CD14-positive monocyte (primary cell): ENCODE data around the gene MLLT10. TPM values are rescaled to one million over a fixed set of nuclear protein-coding genes. Genes with fewer than 3 reads are reported as not detected.
A peak's percentile ranks its signal among the peaks of the same experiment; 100 is the strongest.

Experiments
- DNase-seq, 3 donors: peaks; one replicate each; pipeline ENCODE4 v3.0.0-alpha.2; 2011 to 2022
- H2AFZ ChIP-seq: 2 replicates; pipeline ENCODE4 v1.6.0; 2012; ENCODE audit warnings: mild to moderate bottlenecking, low read depth, low read length, inconsistent platforms; ENCODE audit not compliant: insufficient read depth, poor library complexity, severe bottlenecking
- H3K27ac ChIP-seq, 2 donors: 1 replicate in 1 of 2; 2 replicates in 1 of 2; pipeline ENCODE4 v1.5.1; 2012 to 2013; ENCODE audit warnings: low read length in 2 of 2, control low read depth in 1 of 2, inconsistent platforms in 1 of 2, low read depth in 1 of 2, mild to moderate bottlenecking in 1 of 2
- H3K27me3 ChIP-seq, 2 donors: one replicate each; pipeline versions ENCODE4 v1.6.0 to v1.6.1; 2011 to 2013; ENCODE audit warnings: low read length in 2 of 2; ENCODE audit not compliant: control insufficient read depth in 2 of 2, insufficient read depth in 2 of 2
- H3K36me3 ChIP-seq, 2 donors: replicated peaks in 1 of 2; 1 replicate in 1 of 2; 2 replicates in 1 of 2; pipeline versions ENCODE4 v1.5.1 to v1.6.1; 2012 to 2013; ENCODE audit warnings: low read length in 2 of 2, control low read depth in 1 of 2, inconsistent platforms in 1 of 2, mild to moderate bottlenecking in 1 of 2; ENCODE audit not compliant: insufficient read depth in 2 of 2, control insufficient read depth in 1 of 2
- H3K4me1 ChIP-seq, 2 donors: 1 replicate in 1 of 2; 2 replicates in 1 of 2; pipeline versions ENCODE4 v1.5.1 to v1.6.1; 2012 to 2013; ENCODE audit warnings: low read length in 2 of 2, control low read depth in 1 of 2, inconsistent platforms in 1 of 2, mild to moderate bottlenecking in 1 of 2, moderate library complexity in 1 of 2; ENCODE audit not compliant: insufficient read depth in 2 of 2, control insufficient read depth in 1 of 2
- H3K4me2 ChIP-seq: replicated peaks from 2 replicates; pipeline ENCODE3; 2012; ENCODE audit warnings: low read length, moderate library complexity, mild to moderate bottlenecking; ENCODE audit not compliant: poor library complexity, severe bottlenecking; ENCODE audit errors: extremely low read depth
- H3K4me3 ChIP-seq, 3 experiments: fragments of 200-600 bp in 1 of 3; sonication (generic) in 1 of 3; replicated peaks in 1 of 3; 1 replicate in 2 of 3; 2 replicates in 1 of 3; pipeline ENCODE4 v1.5.1; 2011 to 2013; ENCODE audit warnings: low read length in 3 of 3, mild to moderate bottlenecking in 3 of 3, control low read depth in 2 of 3, low read depth in 2 of 3, inconsistent platforms in 1 of 3, moderate library complexity in 1 of 3
- H3K79me2 ChIP-seq: 2 replicates; pipeline ENCODE4 v1.6.0; 2012; ENCODE audit warnings: mild to moderate bottlenecking, control low read depth, inconsistent platforms, low read length, moderate library complexity; ENCODE audit not compliant: insufficient read depth
- H3K9ac ChIP-seq: 2 replicates; pipeline ENCODE4 v1.6.0; 2017; ENCODE audit warnings: low read length, mild to moderate bottlenecking; ENCODE audit not compliant: insufficient read depth, poor library complexity, severe bottlenecking
- H3K9me3 ChIP-seq, 2 donors: replicated peaks in 1 of 2; 1 replicate in 1 of 2; 2 replicates in 1 of 2; pipeline versions ENCODE4 v1.5.1 to v1.6.1; 2012 to 2013; ENCODE audit warnings: low read length in 2 of 2, control low read depth in 1 of 2; ENCODE audit not compliant: control insufficient read depth in 1 of 2, insufficient read depth in 1 of 2
- H4K20me1 ChIP-seq: 2 replicates; pipeline ENCODE4 v1.6.0; 2012; ENCODE audit warnings: mild to moderate bottlenecking, low read length, control low read depth, moderate library complexity; ENCODE audit not compliant: insufficient read depth
- H3K27ac Mint-ChIP-seq, 7 donors: one replicate each; pipeline ENCODE4 v1.8.0; 2020; ENCODE audit warnings: mild to moderate bottlenecking in 7 of 7, mixed read lengths in 7 of 7, moderate library complexity in 6 of 7, inconsistent platforms in 2 of 7
- H3K27me3 Mint-ChIP-seq, 3 donors: one replicate each; pipeline ENCODE4 v1.8.0; 2021 to 2022; ENCODE audit warnings: low read depth in 3 of 3, mild to moderate bottlenecking in 3 of 3, mixed read lengths in 3 of 3, moderate library complexity in 3 of 3, inconsistent platforms in 1 of 3
- H3K36me3 Mint-ChIP-seq, 2 donors: one replicate each; pipeline ENCODE4 v1.8.0; 2020; ENCODE audit warnings: mixed read lengths in 2 of 2, inconsistent platforms in 1 of 2, mild to moderate bottlenecking in 1 of 2
- H3K4me1 Mint-ChIP-seq: one replicate; pipeline ENCODE4 v1.8.0; 2020; ENCODE audit warnings: mild to moderate bottlenecking, mixed read lengths
- H3K4me3 Mint-ChIP-seq, 2 donors: one replicate each; pipeline ENCODE4 v1.8.0; 2020; ENCODE audit warnings: mild to moderate bottlenecking in 2 of 2, mixed read lengths in 2 of 2, moderate library complexity in 1 of 2
- H3K9me3 Mint-ChIP-seq, 7 donors: one replicate each; pipeline ENCODE4 v1.8.0; 2020 to 2022; ENCODE audit warnings: mixed read lengths in 7 of 7, mild to moderate bottlenecking in 6 of 7, moderate library complexity in 6 of 7, inconsistent platforms in 2 of 7
- WGBS: methylation state at CpG from one replicate; pipeline ENCODE4 v1.1.5; 2013; ENCODE audit warnings: missing lambda C conversion rate; ENCODE audit not compliant: insufficient coverage; 5-methylcytosine and 5-hydroxymethylcytosine counted together
- intact Hi-C, 2 donors: fragments of 100-400 bp; cut with micrococcal nuclease; formaldehyde crosslinking; loops; one replicate each; pipeline versions ENCODE4 v1.15.0 to v1.15.1; 2023
- polyA plus RNA-seq, 3 donors: library from polyadenylated mRNA; depleted of rRNA in 1 of 3; unstranded in 2 of 3; stranded (reverse) in 1 of 3; fragments of 300-500 nt in 2 of 3; fragments of >200 nt in 1 of 3; fragmentation: Illumina TruSeq in 2 of 3; gene quantifications; 1 replicate in 2 of 3; 2 replicates in 1 of 3; pipeline ENCODE4 v1.2.3, GENCODE V29; 2012 to 2021
- TF ChIP-seq, protein P1 (sequence below): fragments of 200-600 bp; IDR thresholded peaks from one replicate; pipeline ENCODE4 v1.8.0; 2022; ENCODE audit warnings: antibody characterized with exemption, mild to moderate bottlenecking

Gene MLLT10
- polyA plus RNA-seq, 3 donors, result 4.9 to 39.1 (median 7.5) TPM

DNA sequence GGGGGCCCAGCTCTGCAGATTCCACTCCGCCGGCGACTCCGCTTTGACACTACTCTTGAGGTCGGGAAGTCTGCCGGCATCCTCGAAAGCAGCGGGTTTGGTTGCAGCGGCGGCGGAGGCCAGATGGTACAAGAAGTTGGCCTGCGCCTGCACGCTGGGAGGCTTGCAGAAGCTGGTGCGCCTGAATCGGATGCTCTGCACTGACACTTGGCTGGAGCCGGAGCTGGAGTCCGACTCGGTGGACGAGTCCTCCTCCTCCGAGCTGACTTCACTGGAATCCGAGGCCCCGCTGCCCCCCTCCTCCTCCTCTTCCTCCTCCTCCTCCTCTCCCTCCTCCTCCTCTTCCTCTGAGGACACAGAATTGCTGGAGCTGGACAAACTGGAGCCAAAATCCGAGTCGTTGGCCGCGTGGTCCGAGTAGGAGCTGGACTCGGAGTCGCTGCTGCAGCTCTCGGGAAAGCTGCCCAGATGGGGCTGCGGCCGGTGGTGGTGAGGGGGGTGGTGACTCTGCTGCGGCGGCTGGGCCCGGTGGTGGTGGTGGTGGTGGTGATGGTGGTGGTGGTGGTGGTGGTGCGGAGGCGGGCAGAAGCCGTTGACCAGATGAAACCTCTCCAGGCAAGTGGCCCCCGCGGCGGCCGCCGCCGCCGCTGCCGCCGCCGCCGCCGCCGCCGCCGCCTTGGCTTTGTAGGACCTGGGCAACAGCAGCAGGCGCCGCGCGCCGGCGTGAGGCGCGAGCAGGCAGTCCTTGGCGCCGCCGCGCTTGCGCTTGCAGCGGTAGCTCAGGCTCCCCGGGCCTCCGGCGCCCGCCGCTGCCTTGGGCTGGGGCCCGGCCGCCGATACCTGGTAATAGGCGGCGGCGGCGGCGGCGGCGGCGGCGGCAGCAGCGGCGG is 17.5 kb upstream of the MLLT10 start:
- H4K20me1 ChIP-seq, result no peaks in the 10 kb centered on the region
- H3K36me3 Mint-ChIP-seq, result peaks cover 10 to 23% of the 10 kb centered on the region in 2 donors
- TF ChIP-seq, protein P1, sequence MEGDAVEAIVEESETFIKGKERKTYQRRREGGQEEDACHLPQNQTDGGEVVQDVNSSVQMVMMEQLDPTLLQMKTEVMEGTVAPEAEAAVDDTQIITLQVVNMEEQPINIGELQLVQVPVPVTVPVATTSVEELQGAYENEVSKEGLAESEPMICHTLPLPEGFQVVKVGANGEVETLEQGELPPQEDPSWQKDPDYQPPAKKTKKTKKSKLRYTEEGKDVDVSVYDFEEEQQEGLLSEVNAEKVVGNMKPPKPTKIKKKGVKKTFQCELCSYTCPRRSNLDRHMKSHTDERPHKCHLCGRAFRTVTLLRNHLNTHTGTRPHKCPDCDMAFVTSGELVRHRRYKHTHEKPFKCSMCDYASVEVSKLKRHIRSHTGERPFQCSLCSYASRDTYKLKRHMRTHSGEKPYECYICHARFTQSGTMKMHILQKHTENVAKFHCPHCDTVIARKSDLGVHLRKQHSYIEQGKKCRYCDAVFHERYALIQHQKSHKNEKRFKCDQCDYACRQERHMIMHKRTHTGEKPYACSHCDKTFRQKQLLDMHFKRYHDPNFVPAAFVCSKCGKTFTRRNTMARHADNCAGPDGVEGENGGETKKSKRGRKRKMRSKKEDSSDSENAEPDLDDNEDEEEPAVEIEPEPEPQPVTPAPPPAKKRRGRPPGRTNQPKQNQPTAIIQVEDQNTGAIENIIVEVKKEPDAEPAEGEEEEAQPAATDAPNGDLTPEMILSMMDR, result no peak
- peak in 2 of 3 donors; percentile 51 to 52 for DNase-seq
- no peaks in the 10 kb centered on the region for H3K79me2 ChIP-seq
- H3K27me3 ChIP-seq, result peaks cover 54 to 80% of the 10 kb centered on the region in 2 donors
- H3K27ac Mint-ChIP-seq, result no peak overlapping the region
- H3K27me3 Mint-ChIP-seq, result peaks cover 57 to 82% (median 66%) of the 10 kb centered on the region in 3 donors
- no peaks in the 10 kb centered on the region for H3K36me3 ChIP-seq
- intact Hi-C loops, result loop anchor here (10.0 kb wide), 2 partner anchors 738 to 828 kb away; partner anchors contain the start of gene SPAG6 (in 1 of the 2)
- WGBS, result under 1% methylated on average over 80 of the region's 86 CpGs
- peaks cover 41% of the 10 kb centered on the region for H3K4me1 Mint-ChIP-seq
- H3K4me3 Mint-ChIP-seq, result peak overlapping the region; percentile 83 to 97
- peak overlapping the region; percentile 64 for H2AFZ ChIP-seq
- peak overlapping the region; percentile 91 for H3K4me2 ChIP-seq
- peaks cover 0 to 15% (median 12%) of the 10 kb centered on the region in 7 donors for H3K9me3 Mint-ChIP-seq
- no peak overlapping the region for H3K9ac ChIP-seq
- H3K4me1 ChIP-seq, result peaks cover 35 to 40% of the 10 kb centered on the region in 2 donors
- H3K4me3 ChIP-seq, result peak overlapping the region; percentile 44 to 79 (median 45)
- H3K27ac ChIP-seq, result no peak overlapping the region
- peaks cover 4 to 13% of the 10 kb centered on the region in 2 donors for H3K9me3 ChIP-seq

DNA sequence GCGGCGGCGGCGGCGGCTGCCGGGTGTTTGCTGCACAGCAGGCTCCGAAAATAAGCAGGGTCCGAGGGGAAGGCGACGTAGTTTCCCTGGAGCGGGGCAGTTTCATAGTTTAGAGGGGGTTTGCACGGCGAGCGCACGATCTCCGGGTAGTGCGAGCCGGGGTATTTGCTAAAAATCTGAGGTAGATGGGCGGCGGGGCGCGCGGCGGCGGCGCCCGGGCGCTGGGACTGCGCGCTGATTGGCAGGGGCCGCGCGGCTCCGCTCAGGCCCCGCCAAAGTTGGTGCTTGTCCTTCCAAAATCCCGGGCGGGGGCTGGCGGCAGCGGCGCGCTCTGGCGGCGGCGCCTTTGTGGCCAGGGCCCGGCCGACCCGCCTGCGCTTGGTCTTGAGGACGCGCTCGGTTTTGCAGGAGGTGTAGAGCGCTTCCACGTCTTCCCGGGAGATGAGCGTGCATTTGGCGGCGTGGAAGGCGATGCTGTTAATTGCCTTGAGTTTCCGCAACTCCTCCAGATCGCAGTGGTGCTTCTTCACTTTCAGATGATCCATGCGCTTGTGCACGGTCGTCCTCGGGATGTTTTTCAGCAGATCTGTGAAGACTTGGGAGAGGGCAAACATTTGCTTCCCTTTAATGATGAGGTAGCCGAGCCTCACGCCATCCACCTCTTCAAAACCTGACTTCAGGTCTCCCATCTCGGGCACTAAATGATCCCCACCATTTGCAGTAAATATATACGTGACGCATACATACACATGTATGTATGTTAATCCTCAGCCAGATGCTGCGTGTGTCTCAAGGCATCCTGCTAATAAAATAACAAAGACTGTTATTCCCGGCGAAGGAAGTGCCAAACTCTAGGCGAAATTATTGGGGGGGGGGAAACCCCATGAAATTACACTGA is 16.6 kb upstream of the MLLT10 start:
- peak overlapping the region; percentile 16 to 79 (median 44) for H3K4me3 ChIP-seq

More for the DNA sequence above, 16.6 kb upstream of the MLLT10 start:
- 0% methylated on average over 63 of the region's 73 CpGs for WGBS
- no peak overlapping the region for H3K27ac Mint-ChIP-seq
- DNase-seq, result peak in 1 of 3 donors; percentile 21
- no peaks in the 10 kb centered on the region for H3K79me2 ChIP-seq
- H3K27me3 Mint-ChIP-seq, result peaks cover 57 to 79% (median 60%) of the 10 kb centered on the region in 3 donors
- peak overlapping the region; percentile 83 to 97 for H3K4me3 Mint-ChIP-seq
- H3K36me3 ChIP-seq, result no peaks in the 10 kb centered on the region
- H3K9me3 ChIP-seq, result peaks cover 4 to 13% of the 10 kb centered on the region in 2 donors
- H3K27me3 ChIP-seq, result peaks cover 54 to 74% of the 10 kb centered on the region in 2 donors
- H3K4me1 Mint-ChIP-seq, result peaks cover 43% of the 10 kb centered on the region
- no peak overlapping the region for H3K9ac ChIP-seq
- intact Hi-C loops, result loop anchor here (10.0 kb wide), 2 partner anchors 737 to 827 kb away; partner anchors contain the start of gene SPAG6 (in 1 of the 2)
- H4K20me1 ChIP-seq, result no peaks in the 10 kb centered on the region
- H3K4me1 ChIP-seq, result peaks cover 35 to 40% of the 10 kb centered on the region in 2 donors
- H2AFZ ChIP-seq, result peak overlapping the region; percentile 80
- no peak overlapping the region for H3K27ac ChIP-seq
- H3K4me2 ChIP-seq, result peak overlapping the region; percentile 91
- peaks cover 10 to 21% of the 10 kb centered on the region in 2 donors for H3K36me3 Mint-ChIP-seq
- peaks cover 0 to 15% (median 12%) of the 10 kb centered on the region in 7 donors for H3K9me3 Mint-ChIP-seq
- TF ChIP-seq, protein P1, result no peak
